ENCODE measurements around the gene EDN3.
"Not testable (repeated sequence)": the region's sequence is repeated elsewhere in the genome, so short reads cannot be mapped to it uniquely, and the experiment has no call there.

Gene EDN3

DNA sequence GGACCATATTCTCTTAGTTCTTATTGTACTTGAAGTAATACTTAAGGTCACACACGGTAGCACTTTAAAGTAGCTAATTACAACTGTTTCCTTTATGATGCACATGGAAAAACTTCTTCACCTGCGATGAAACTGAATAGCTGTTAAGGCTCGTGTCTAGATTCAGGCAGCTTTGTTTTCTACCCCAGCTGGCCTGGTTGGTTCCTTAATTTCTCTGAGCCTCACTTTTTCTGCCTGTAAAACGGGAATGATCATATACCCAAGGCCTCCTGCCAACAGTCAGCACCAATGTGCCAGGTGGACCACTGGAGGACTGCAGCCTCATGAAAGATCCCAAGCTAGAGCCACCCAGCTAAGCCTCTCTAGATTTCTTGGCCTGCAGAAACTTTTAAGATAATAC is 35.0 kb downstream of the EDN3 start:
- Mint-ChIP-seq H3K27me3 (ENCODE audit: low read depth) (peaks cover 7% of the 10 kb centered on the region), H3K27ac (no peak overlapping the region), H3K36me3 (ENCODE audit: low read depth) (no peaks in the 10 kb centered on the region), H3K4me1 (ENCODE audit: low read depth) (no peaks in the 10 kb centered on the region), H3K4me3 (no peak overlapping the region), H3K9me3 (no peaks in the 10 kb centered on the region)
- no peak for DNase-seq (ENCODE audit: low spot score)

DNA sequence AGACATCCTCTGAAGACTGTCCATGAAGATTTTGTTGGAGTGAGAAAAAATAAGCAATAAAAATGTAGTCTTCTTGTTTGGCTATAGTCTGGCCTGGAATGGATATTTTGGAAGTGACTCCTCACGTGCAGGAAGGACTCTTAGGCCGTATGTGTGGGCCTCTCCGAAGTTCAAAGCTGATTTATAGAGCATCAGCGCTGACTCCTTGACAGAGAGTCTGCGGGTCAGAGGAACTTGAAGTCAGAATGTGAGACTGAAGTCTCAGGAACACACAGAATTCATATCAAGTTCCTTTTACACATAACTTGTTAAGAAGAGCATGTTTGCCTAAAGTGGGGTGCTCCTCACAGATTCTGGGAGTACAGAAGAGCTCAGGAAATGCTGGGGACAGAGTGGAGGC is 36.1 kb downstream of the EDN3 start:
- Mint-ChIP-seq H3K27me3 (ENCODE audit: low read depth) (peaks cover 7% of the 10 kb centered on the region), H3K4me1 (ENCODE audit: low read depth) (no peaks in the 10 kb centered on the region), H3K36me3 (ENCODE audit: low read depth) (no peaks in the 10 kb centered on the region), H3K27ac (no peak overlapping the region), H3K4me3 (no peak overlapping the region), H3K9me3 (no peaks in the 10 kb centered on the region)
- DNase-seq (ENCODE audit: low spot score): no peak

GRCh38 chr20:59338444-59338843 is 38.0 kb downstream of the EDN3 start:
- not testable (repeated sequence) for H3K27ac Mint-ChIP-seq; H3K36me3 Mint-ChIP-seq (ENCODE audit: low read depth); DNase-seq (ENCODE audit: low spot score); H3K4me1 Mint-ChIP-seq (ENCODE audit: low read depth); H3K27me3 Mint-ChIP-seq (ENCODE audit: low read depth); H3K9me3 Mint-ChIP-seq; H3K4me3 Mint-ChIP-seq

DNA sequence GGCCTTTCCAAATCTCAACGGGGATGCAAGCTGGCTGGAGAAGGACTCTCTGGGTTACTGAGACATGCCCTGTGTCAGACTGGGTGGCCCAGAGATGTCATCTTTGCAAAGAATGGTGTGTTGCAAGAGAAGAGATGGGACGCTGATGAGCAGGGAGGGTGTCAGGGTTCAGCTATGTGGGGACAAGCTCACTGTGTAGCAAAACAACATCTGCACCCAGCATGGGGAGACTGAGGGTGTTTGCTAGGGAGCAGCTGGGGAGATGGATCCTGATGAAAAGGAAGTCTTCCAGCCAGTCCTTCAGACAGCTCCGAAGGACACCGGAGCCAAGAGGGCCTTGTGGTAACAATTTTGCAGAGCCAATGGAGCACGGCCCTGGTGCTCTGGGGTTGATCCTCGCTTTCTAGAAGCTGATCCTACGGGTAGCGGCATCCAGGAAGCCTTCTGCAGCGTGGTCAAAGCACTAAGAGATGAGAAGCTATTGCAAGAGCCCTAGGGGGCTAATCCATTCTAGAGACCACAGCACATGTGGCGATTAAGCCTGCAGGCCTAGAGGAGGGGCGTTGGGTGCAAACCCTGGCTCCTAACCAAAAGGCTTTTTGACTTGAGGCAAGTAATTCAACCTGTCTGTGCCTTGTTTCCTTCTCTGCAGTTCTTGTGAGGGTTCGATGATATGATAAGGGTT is 39.9 kb downstream of the EDN3 start:
- no peaks in the 10 kb centered on the region for H3K36me3 Mint-ChIP-seq (ENCODE audit: low read depth)
- no peak overlapping the region for H3K4me3 Mint-ChIP-seq
- no peak overlapping the region for H3K27ac Mint-ChIP-seq
- H3K4me1 Mint-ChIP-seq (ENCODE audit: low read depth): no peaks in the 10 kb centered on the region
- no peaks in the 10 kb centered on the region for H3K9me3 Mint-ChIP-seq
- no peaks in the 10 kb centered on the region for H3K27me3 Mint-ChIP-seq (ENCODE audit: low read depth)
- no peak for DNase-seq (ENCODE audit: low spot score)

GRCh38 chr20:59341285-59342022 is 41.0 kb downstream of the EDN3 start:
- not testable (repeated sequence) for H3K4me3 Mint-ChIP-seq; H3K27ac Mint-ChIP-seq; DNase-seq (ENCODE audit: low spot score); H3K9me3 Mint-ChIP-seq; H3K36me3 Mint-ChIP-seq (ENCODE audit: low read depth); H3K4me1 Mint-ChIP-seq (ENCODE audit: low read depth); H3K27me3 Mint-ChIP-seq (ENCODE audit: low read depth)

- DNase-seq (ENCODE audit: low spot score): no peak
- Mint-ChIP-seq H3K36me3 (ENCODE audit: low read depth) (no peaks in the 10 kb centered on the region), H3K4me3 (no peak overlapping the region), H3K4me1 (ENCODE audit: low read depth) (no peaks in the 10 kb centered on the region), H3K27ac (no peak overlapping the region), H3K9me3 (no peaks in the 10 kb centered on the region), H3K27me3 (ENCODE audit: low read depth) (no peaks in the 10 kb centered on the region)
These were observed 41.9 kb downstream of the EDN3 start for GRCh38 chr20:59342023-59342957.

- H3K4me1 Mint-ChIP-seq (ENCODE audit: low read depth): no peaks in the 10 kb centered on the region
- no peaks in the 10 kb centered on the region for H3K9me3 Mint-ChIP-seq
- H3K27me3 Mint-ChIP-seq (ENCODE audit: low read depth): no peaks in the 10 kb centered on the region
- DNase-seq (ENCODE audit: low spot score): no peak
- H3K27ac Mint-ChIP-seq: no peak overlapping the region
- no peak overlapping the region for H3K4me3 Mint-ChIP-seq
- H3K36me3 Mint-ChIP-seq (ENCODE audit: low read depth): no peaks in the 10 kb centered on the region
These were observed 45.6 kb downstream of the EDN3 start for GRCh38 chr20:59346061-59346460.

DNA sequence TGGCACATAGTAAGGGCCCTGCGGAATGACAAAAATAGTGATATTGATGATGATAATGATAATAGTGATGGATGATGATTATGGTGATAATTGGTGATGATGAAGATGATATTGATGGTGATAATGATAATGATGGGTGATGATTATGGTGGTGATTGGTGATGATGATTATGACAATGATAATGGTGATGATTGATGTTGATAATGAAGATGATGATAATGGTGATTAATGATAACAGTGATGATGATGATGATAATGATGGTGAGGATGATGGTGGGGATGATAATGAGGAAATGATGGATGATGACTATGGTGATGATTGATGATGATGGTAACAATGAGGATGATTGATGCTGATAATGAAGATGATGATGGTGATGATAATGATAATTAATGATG is 48.9 kb downstream of the EDN3 start:
- Mint-ChIP-seq H3K27me3 (ENCODE audit: low read depth) (no peaks in the 10 kb centered on the region), H3K27ac (no peak overlapping the region), H3K36me3 (ENCODE audit: low read depth) (no peaks in the 10 kb centered on the region), H3K4me3 (no peak overlapping the region), H3K4me1 (ENCODE audit: low read depth) (no peaks in the 10 kb centered on the region), H3K9me3 (no peaks in the 10 kb centered on the region)
- no peak for DNase-seq (ENCODE audit: low spot score)

GRCh38 chr20:59350330-59351156 is 50.1 kb downstream of the EDN3 start:
- Mint-ChIP-seq H3K4me1 (ENCODE audit: low read depth) (no peaks in the 10 kb centered on the region), H3K27me3 (ENCODE audit: low read depth) (no peaks in the 10 kb centered on the region), H3K36me3 (ENCODE audit: low read depth) (no peaks in the 10 kb centered on the region), H3K4me3 (no peak overlapping the region), H3K9me3 (no peaks in the 10 kb centered on the region), H3K27ac (no peak overlapping the region)
- DNase-seq (ENCODE audit: low spot score): no peak

DNA sequence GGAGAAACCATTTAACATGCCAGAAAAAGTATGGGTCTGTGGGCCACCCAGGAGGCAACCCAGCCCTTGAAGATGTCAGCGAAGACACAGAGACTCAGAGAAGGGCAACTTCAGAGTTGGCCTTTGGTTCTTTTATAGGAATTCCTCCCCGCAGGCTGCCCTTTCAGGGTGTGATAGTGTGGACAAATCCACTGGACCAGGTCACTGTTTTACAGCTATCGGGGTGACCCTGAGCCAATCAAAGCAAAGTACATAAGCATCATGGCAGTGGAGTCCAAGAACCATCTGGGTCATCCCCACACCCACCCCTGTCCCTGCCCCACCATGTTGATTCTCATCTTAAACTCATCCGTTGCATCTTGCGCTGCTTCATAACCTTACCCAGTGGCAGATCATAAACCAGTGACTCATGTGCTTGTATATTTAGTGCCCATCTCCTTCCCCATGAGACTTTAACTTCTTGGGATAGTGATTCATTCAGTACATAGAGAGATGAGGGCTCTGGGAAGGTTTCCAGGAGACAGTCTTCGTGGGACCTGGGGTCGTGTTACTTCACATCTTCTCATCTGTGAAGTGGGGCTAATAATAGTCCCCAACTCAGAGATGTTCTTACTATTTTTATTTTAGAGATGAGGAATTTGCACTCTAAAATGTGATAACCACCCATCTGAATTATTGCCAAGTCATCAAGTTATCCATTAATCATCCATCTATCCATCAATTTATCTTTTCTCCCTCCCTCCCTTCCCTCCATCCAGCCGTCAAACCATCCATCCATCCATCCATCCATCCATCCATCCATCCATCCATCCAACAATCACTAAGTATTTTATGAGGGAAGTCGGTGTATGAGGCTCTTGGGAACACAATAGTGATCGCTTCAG is 51.0 kb downstream of the EDN3 start:
- DNase-seq (ENCODE audit: low spot score): no peak
- no peak overlapping the region for H3K4me3 Mint-ChIP-seq
- no peaks in the 10 kb centered on the region for H3K27me3 Mint-ChIP-seq (ENCODE audit: low read depth)
- H3K9me3 Mint-ChIP-seq: no peaks in the 10 kb centered on the region
- no peak overlapping the region for H3K27ac Mint-ChIP-seq
- H3K4me1 Mint-ChIP-seq (ENCODE audit: low read depth): no peaks in the 10 kb centered on the region
- no peaks in the 10 kb centered on the region for H3K36me3 Mint-ChIP-seq (ENCODE audit: low read depth)

DNA sequence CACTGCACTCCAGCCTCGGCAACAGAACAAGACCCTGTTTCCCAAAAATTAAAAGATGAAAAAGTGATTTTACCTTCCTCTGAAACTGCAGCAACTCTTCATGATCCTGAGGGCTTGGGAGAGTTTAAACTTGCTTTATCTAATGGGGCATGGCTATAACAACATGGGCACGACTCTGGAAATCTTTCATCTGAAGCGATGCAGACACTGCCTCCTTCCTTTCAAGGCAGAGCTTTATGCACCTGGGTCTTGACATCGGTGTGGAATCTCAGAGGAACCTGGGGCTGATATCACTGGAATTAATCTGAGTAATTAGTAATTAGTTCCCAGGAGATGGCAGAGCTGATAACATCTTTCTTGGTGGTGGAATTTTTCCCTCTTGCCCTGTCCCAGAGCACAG is 52.1 kb downstream of the EDN3 start:
- no peaks in the 10 kb centered on the region for H3K9me3 Mint-ChIP-seq
- no peaks in the 10 kb centered on the region for H3K36me3 Mint-ChIP-seq (ENCODE audit: low read depth)
- H3K4me1 Mint-ChIP-seq (ENCODE audit: low read depth): no peaks in the 10 kb centered on the region
- H3K27ac Mint-ChIP-seq: no peak overlapping the region
- no peak overlapping the region for H3K4me3 Mint-ChIP-seq
- no peak for DNase-seq (ENCODE audit: low spot score)
- H3K27me3 Mint-ChIP-seq (ENCODE audit: low read depth): no peaks in the 10 kb centered on the region

DNA sequence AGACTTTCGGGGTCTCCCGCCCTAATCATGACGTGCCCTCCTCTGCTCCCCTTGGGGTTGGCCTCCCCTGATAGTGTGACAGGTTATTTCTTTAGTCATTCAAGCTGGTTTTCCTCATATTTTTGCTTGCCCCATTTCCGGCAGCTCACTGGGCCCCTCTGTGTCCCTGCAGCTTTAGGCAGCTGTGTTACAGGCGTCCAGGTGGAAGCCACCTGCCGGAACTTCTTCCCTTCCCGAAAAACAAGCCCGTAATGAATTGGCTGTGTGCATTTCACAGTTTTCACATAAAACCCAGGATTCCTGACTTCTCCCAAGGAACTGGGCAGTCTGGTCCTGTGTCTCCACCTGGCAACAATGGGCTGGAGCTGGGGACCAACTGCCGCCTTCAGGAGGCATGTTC is 52.6 kb downstream of the EDN3 start:
- Mint-ChIP-seq H3K27me3 (ENCODE audit: low read depth) (no peaks in the 10 kb centered on the region), H3K27ac (no peak overlapping the region), H3K4me3 (no peak overlapping the region), H3K4me1 (ENCODE audit: low read depth) (no peaks in the 10 kb centered on the region), H3K9me3 (no peaks in the 10 kb centered on the region), H3K36me3 (ENCODE audit: low read depth) (no peaks in the 10 kb centered on the region)
- DNase-seq (ENCODE audit: low spot score): no peak

DNA sequence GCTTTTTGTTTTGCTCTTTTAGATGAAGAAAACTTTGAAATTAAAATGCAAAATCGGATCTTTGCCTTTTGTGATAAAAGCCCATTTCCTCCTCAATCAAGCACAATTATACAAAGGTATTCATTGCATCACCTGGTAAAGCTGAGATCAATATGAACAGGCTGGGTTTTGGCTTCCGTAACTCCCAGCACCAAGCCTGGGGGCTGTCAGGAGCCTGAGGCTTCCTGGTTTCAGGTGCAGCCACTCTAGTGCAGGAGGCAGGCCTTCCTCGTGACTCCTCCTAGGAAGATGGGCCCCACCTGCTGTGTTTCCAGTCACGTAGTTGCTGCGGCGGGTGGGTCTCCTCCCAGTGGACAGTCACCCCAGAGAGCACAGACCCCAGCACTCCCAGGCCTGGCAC is 54.0 kb downstream of the EDN3 start:
- H3K4me1 Mint-ChIP-seq (ENCODE audit: low read depth): no peaks in the 10 kb centered on the region
- no peak overlapping the region for H3K27ac Mint-ChIP-seq
- H3K36me3 Mint-ChIP-seq (ENCODE audit: low read depth): no peaks in the 10 kb centered on the region
- H3K27me3 Mint-ChIP-seq (ENCODE audit: low read depth): no peaks in the 10 kb centered on the region
- no peak for DNase-seq (ENCODE audit: low spot score)
- no peaks in the 10 kb centered on the region for H3K9me3 Mint-ChIP-seq
- H3K4me3 Mint-ChIP-seq: no peak overlapping the region

Measured in T-helper 2 cell treated with Interferon-gamma antibody and Interleukin-4, amounts not matched to agents 5 μg/mL and 100 μg/mL, for 36 hours (primary cell).